H1 (cell line): Measurements from ENCODE around the gene STX11. TPM values are rescaled to one million over a fixed set of nuclear protein-coding genes. Genes with fewer than 3 reads are reported as not detected.

Experiments used
- CBX5 ChIP-seq: fragments of 300-800, 300-1000 bp; sonication (generic); IDR thresholded peaks from 2 replicates; pipeline ENCODE4 v1.7.1; 2016; ENCODE audit warnings: antibody characterized with exemption, low read length, low read depth
- CEBPB ChIP-seq: IDR thresholded peaks from 2 replicates; pipeline ENCODE4 v1.6.1; 2012; ENCODE audit warnings: low read depth, low read length
- SUZ12 ChIP-seq: fragments of 200-600 bp; sonication (generic); IDR thresholded peaks from 2 replicates; pipeline ENCODE4 v1.6.1; 2012; ENCODE audit warnings: mild to moderate bottlenecking, inconsistent platforms, low read length, moderate library complexity, mixed read lengths
- polyA plus RNA-seq, 7 experiments: library from polyadenylated mRNA; depleted of rRNA in 3 of 7; stranded (reverse) in 5 of 7; unstranded in 2 of 7; fragments of >200 nt in 5 of 7; fragments of 200-250 nt in 2 of 7; gene quantifications; 1 replicate in 5 of 7; 2 replicates in 1 of 7; 4 replicates in 1 of 7; pipeline versions ENCODE4 v1.2.1 to v1.2.3, GENCODE V29; 2011 to 2013; ENCODE audit warnings: missing spikeins in 2 of 7, mixed read lengths in 2 of 7
- total RNA-seq: library from RNA; stranded (reverse); fragmentation: NEBNext Ultra II Directional; extraction: Animal tissue kit (Norgen Biotek cat#: 25700); gene quantifications from 2 replicates; pipeline ENCODE4 v1.2.1, GENCODE V29; 2021

Gene STX11
- total and polyA plus RNA-seq, 2 of the 8 experiments (the other 6 are each of a cell fraction or from before 2014, with no cell fraction given): 0.15 to 0.34 TPM

GRCh38 chr6:144149894-144150709, at the start of gene STX11 (continued):
- TF ChIP-seq CBX5 (no peak), SUZ12 (peak; percentile 74; the same call in 1 of the 2 replicates), CEBPB (no peak)
